Osteoblast (primary cell): ENCODE data around the gene COL25A1. TPM values are rescaled to one million over a fixed set of nuclear protein-coding genes. Genes with fewer than 3 reads are reported as not detected.

Source experiments
- DNase-seq: peaks from one replicate; pipeline ENCODE4 v3.0.0; 2011; ENCODE audit warnings: low spot score, mixed read lengths; ENCODE audit not compliant: insufficient read length; ENCODE audit errors: missing footprints
- H2AFZ ChIP-seq: 2 replicates; pipeline ENCODE4 v1.6.0; 2011; ENCODE audit warnings: mild to moderate bottlenecking, low read length
- H3K27ac ChIP-seq: 2 replicates; pipeline ENCODE4 v1.5.1; 2011; ENCODE audit warnings: mild to moderate bottlenecking, low read depth, low read length, moderate library complexity
- H3K27me3 ChIP-seq: 2 replicates; pipeline ENCODE4 v1.6.0; 2012; ENCODE audit warnings: mild to moderate bottlenecking, control low read depth, inconsistent platforms, low read length, moderate library complexity; ENCODE audit not compliant: insufficient read depth
- H3K36me3 ChIP-seq: 2 replicates; pipeline ENCODE4 v1.5.1; 2011; ENCODE audit warnings: mild to moderate bottlenecking, low read length, control low read depth, moderate library complexity; ENCODE audit not compliant: insufficient read depth
- H3K4me1 ChIP-seq: 2 replicates; pipeline ENCODE4 v1.5.1; 2011; ENCODE audit warnings: mild to moderate bottlenecking, low read length, control low read depth, moderate library complexity; ENCODE audit not compliant: insufficient read depth
- H3K4me2 ChIP-seq: 2 replicates; pipeline ENCODE4 v1.6.0; 2011; ENCODE audit warnings: mild to moderate bottlenecking, low read length; ENCODE audit not compliant: insufficient read depth
- H3K4me3 ChIP-seq: fragments of 200-600 bp; sonication (generic); 3 replicates; pipeline ENCODE4 v1.5.1; 2012; ENCODE audit warnings: mild to moderate bottlenecking, low read length, inconsistent platforms; ENCODE audit not compliant: insufficient read depth
- H3K79me2 ChIP-seq: 2 replicates; pipeline ENCODE4 v1.6.0; 2012; ENCODE audit warnings: mild to moderate bottlenecking, low read length, control low read depth, inconsistent platforms; ENCODE audit not compliant: insufficient read depth
- H3K9me3 ChIP-seq: 2 replicates; pipeline ENCODE4 v1.5.1; 2011; ENCODE audit warnings: low read depth, low read length, control low read depth
- H4K20me1 ChIP-seq: 2 replicates; pipeline ENCODE4 v1.6.0; 2012; ENCODE audit warnings: mild to moderate bottlenecking, low read length, control low read depth; ENCODE audit not compliant: insufficient read depth
- CTCF ChIP-seq: IDR thresholded peaks from 2 replicates; pipeline ENCODE4 v1.5.1; 2011; ENCODE audit warnings: mild to moderate bottlenecking, low read depth, low read length, moderate library complexity; ENCODE audit errors: extremely low read depth
- total RNA-seq: library from RNA; depleted of rRNA; stranded (reverse); fragments of >200 nt; gene quantifications from 2 replicates; pipeline ENCODE4 v1.2.3, GENCODE V29; 2012

The COL25A1 gene
- total RNA-seq, 1 donor = 1.4 TPM

- Histone ChIP-seq H3K9me3 (no peaks in the 10 kb centered on the region), H2AFZ (no peak overlapping the region), H4K20me1 (no peaks in the 10 kb centered on the region), H3K27ac (no peak overlapping the region), H3K4me2 (no peak overlapping the region), H3K4me1 (no peaks in the 10 kb centered on the region), H3K4me3 (no peak overlapping the region), H3K27me3 (no peaks in the 10 kb centered on the region), H3K79me2 (no peaks in the 10 kb centered on the region), H3K36me3 (no peaks in the 10 kb centered on the region)
- no peak for DNase-seq
- TF ChIP-seq CTCF = no peak
Observed at GRCh38 chr4:109134921-109135320, 167.5 kb downstream of the COL25A1 start.

DNA sequence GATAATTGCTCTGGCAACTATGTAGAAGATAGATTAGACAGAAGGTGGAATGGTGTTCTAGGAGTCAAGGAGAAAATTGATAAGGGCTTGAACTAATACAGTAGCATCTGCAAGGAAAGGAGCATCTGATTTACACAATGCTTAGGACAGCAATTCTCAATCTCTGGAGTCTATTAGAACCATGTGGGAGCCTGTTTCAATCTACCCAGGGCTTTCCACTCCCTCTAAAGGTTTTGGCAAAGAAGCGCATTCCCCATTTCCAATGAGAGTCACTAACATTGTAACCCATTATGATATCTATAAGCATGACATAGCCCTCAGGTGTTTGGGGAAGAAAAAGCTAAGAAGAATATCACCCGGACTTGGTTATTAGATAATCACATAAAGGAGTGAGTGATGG, 168.2 kb downstream of the COL25A1 start:
- no peak overlapping the region for H2AFZ ChIP-seq
- H3K36me3 ChIP-seq = no peaks in the 10 kb centered on the region
- no peak overlapping the region for H3K4me2 ChIP-seq
- TF ChIP-seq CTCF = no peak
- no peaks in the 10 kb centered on the region for H4K20me1 ChIP-seq
- H3K79me2 ChIP-seq = no peaks in the 10 kb centered on the region
- H3K4me3 ChIP-seq = no peak overlapping the region
- H3K27me3 ChIP-seq = no peaks in the 10 kb centered on the region
- H3K27ac ChIP-seq = no peak overlapping the region
- H3K9me3 ChIP-seq = no peaks in the 10 kb centered on the region
- no peak for DNase-seq
- H3K4me1 ChIP-seq = no peaks in the 10 kb centered on the region

DNA sequence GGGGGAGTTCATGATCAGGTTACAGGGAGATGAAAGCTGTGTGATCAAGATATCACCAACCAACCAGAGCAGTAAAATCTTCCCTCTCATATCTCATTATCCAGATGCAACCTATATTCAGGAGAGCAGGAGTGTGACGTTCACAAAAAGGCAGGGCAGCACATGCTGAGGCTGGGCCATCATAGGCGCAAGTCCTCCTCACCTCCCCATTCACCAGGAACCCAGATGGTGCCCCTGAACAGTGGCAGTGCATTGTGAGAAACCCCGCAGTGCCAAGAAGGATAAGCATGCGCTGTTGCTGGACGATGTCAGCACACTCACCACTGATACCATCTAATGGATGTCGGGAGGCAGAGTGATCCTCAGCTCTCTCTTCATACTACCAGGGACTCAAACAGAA, 170.9 kb downstream of the COL25A1 start:
- Histone ChIP-seq H3K79me2 (no peaks in the 10 kb centered on the region), H4K20me1 (no peaks in the 10 kb centered on the region), H3K27me3 (no peaks in the 10 kb centered on the region), H2AFZ (no peak overlapping the region), H3K4me1 (no peaks in the 10 kb centered on the region), H3K4me2 (no peak overlapping the region), H3K27ac (no peak overlapping the region), H3K36me3 (no peaks in the 10 kb centered on the region), H3K4me3 (no peak overlapping the region), H3K9me3 (no peaks in the 10 kb centered on the region)
- no peak for DNase-seq
- no peak for TF ChIP-seq CTCF

- Histone ChIP-seq H3K79me2 (no peaks in the 10 kb centered on the region), H2AFZ (no peak overlapping the region), H3K4me1 (no peaks in the 10 kb centered on the region), H3K27me3 (no peaks in the 10 kb centered on the region), H3K9me3 (no peaks in the 10 kb centered on the region), H3K4me2 (no peak overlapping the region), H3K27ac (no peak overlapping the region), H4K20me1 (no peaks in the 10 kb centered on the region), H3K4me3 (no peak overlapping the region), H3K36me3 (no peaks in the 10 kb centered on the region)
- DNase-seq = no peak
- TF ChIP-seq CTCF = no peak
Observed at GRCh38 chr4:109128589-109128988, 173.9 kb downstream of the COL25A1 start.
